Activated CD4-positive, alpha-beta memory T cell treated with anti-CD3 and anti-CD28 coated beads, Interleukin-2, amount 10 ng/mL, durations not matched to agents 7 days and 5 days (primary cell): Measurements from ENCODE around the gene SMAP1. TPM values are rescaled to one million over a fixed set of nuclear protein-coding genes. Genes with fewer than 3 reads are reported as not detected.
"Not testable (repeated sequence)": the region's sequence is repeated elsewhere in the genome, so short reads cannot be mapped to it uniquely, and the experiment has no call there.

Source experiments
- CTCF ChIA-PET: fragments of 350-600 bp; sonication (Branson Sonifier 250); formaldehyde crosslinking; loops from one replicate; lab custom pipeline; 2021; ENCODE audit warnings: antibody characterized with exemption, inconsistent platforms; lab: Charles Lee
- POLR2A ChIA-PET: fragments of 350-600 bp; sonication (Branson Sonifier 250); formaldehyde crosslinking; loops from one replicate; lab custom pipeline; 2021; ENCODE audit warnings: antibody characterized with exemption; lab: Charles Lee
- DNase-seq: peaks from one replicate; pipeline ENCODE4 v3.0.0-alpha.2; 2020
- H3K27ac Mint-ChIP-seq: one replicate; pipeline ENCODE4 v1.8.0; 2021; ENCODE audit warnings: mild to moderate bottlenecking, mixed read lengths
- H3K27me3 Mint-ChIP-seq: one replicate; pipeline ENCODE4 v1.8.0; 2021; ENCODE audit warnings: mixed read lengths
- H3K36me3 Mint-ChIP-seq: one replicate; pipeline ENCODE4 v1.8.0; 2021; ENCODE audit warnings: low read depth, mixed read lengths
- H3K4me1 Mint-ChIP-seq: one replicate; pipeline ENCODE4 v1.8.0; 2021; ENCODE audit warnings: mixed read lengths
- H3K4me3 Mint-ChIP-seq: one replicate; pipeline ENCODE4 v1.8.0; 2021; ENCODE audit warnings: mild to moderate bottlenecking, mixed read lengths
- H3K9me3 Mint-ChIP-seq: one replicate; pipeline ENCODE4 v1.8.0; 2021; ENCODE audit warnings: mixed read lengths
- total RNA-seq, 2 experiments: library from RNA; stranded (reverse); gene quantifications; one replicate each; pipeline ENCODE4 v1.2.3, GENCODE V29; 2021

The SMAP1 gene
- total RNA-seq, 2 experiments from 2014 or later = 48.4 to 48.6 TPM

DNA sequence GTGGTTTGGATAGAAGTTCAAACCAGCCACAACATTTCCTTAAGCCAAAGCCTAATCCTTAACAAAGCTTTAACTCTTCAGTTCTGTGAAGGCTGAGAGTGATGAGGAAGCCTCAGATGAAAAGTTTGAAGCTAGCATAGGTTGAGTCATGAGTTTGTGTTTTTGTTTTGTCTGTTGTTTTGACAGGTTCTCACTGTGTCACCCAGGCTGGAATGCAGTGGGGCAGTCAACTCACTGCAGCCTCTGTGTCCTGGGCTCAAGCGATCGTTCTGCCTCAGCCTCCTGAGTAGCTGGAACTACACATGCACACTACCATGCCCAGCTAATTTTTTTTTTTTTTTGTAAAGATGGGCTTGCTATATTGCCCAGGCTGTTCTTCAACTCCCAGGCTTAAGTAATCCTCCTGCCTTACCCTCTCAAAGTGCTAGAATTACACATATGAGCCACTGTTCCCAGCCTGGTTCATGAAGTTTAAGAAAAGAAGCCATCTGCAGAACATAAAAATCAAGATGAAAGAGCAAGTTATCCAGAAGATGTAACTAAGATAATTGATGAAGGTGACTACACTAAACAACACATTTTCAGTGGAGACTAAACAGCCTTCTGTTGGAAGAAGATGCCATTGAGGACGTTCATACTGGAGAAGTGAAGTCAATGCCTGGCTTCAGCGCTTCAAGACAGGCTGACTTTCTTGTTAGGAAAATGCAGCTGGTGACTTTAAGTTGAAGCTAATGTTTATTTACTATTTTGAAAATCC, 96.2 kb downstream of the SMAP1 start:
- CTCF ChIA-PET = interaction anchor here (1.2 kb wide), 1 partner anchor 9 kb away, joined by 3 read pairs; no protein-coding TSS in a partner anchor
- H3K36me3 Mint-ChIP-seq = peaks cover 29% of the 10 kb centered on the region
- no peaks in the 10 kb centered on the region for H3K4me1 Mint-ChIP-seq

DNA sequence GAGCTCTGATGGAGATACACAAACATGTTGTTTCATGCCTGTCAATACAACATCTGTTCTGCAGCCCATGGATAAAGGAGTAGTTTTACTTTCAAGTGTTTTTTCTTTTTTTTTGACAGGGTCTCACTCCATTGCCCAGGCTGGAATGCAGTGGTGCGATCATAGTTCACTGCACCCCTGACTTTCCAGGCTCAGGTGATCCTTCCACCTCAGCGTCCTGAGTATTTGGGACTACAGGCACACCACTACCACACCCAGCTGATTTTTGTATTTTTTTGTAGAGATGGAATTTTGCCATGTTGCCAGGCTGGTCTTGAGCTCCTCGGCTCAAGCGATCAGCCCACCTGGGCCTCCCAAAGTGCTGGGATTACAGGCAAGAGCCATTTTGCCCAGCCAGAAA, 97.0 kb downstream of the SMAP1 start:
- POLR2A ChIA-PET = no interaction called here
- CTCF ChIA-PET = interaction anchor here (1.2 kb wide), 1 partner anchor 9 kb away, joined by 3 read pairs; no protein-coding TSS in a partner anchor
- no peak overlapping the region for H3K4me3 Mint-ChIP-seq

More for the DNA sequence above, 96.2 kb downstream of the SMAP1 start:
- no peaks in the 10 kb centered on the region for H3K27me3 Mint-ChIP-seq
- H3K9me3 Mint-ChIP-seq = no peaks in the 10 kb centered on the region
- no peak overlapping the region for H3K27ac Mint-ChIP-seq
- no peak for DNase-seq
- POLR2A ChIA-PET = no interaction called here
- no peak overlapping the region for H3K4me3 Mint-ChIP-seq

DNA sequence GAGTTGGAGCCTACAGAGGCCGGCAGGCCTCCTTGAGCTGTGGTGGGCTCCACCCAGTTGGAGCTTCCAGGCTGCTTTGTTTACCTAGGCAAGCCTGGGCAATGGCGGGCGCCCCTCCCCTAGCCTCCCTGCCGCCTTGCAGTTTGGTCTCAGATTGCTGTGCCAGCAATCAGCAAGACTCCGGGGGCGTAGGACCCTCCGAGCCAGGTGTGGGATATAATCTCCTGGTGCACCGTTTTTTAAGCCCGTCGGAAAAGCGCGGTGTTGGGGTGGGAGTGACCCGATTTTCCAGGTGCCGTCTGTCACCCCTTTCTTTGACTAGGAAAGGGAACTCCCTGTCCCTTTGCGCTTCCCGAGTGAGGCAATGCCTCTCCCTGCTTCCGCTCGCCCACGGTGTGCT, 103.7 kb downstream of the SMAP1 start:
- POLR2A ChIA-PET, H3K4me3 Mint-ChIP-seq, H3K4me1 Mint-ChIP-seq, H3K27me3 Mint-ChIP-seq, DNase-seq, H3K9me3 Mint-ChIP-seq, H3K27ac Mint-ChIP-seq, CTCF ChIA-PET: not testable (repeated sequence)
- peaks cover 37% of the 10 kb centered on the region for H3K36me3 Mint-ChIP-seq

More for the DNA sequence above, 97.0 kb downstream of the SMAP1 start:
- H3K27me3 Mint-ChIP-seq = no peaks in the 10 kb centered on the region
- H3K4me1 Mint-ChIP-seq = no peaks in the 10 kb centered on the region
- H3K27ac Mint-ChIP-seq = no peak overlapping the region
- H3K9me3 Mint-ChIP-seq = no peaks in the 10 kb centered on the region
- DNase-seq = no peak
- H3K36me3 Mint-ChIP-seq = peaks cover 31% of the 10 kb centered on the region

DNA sequence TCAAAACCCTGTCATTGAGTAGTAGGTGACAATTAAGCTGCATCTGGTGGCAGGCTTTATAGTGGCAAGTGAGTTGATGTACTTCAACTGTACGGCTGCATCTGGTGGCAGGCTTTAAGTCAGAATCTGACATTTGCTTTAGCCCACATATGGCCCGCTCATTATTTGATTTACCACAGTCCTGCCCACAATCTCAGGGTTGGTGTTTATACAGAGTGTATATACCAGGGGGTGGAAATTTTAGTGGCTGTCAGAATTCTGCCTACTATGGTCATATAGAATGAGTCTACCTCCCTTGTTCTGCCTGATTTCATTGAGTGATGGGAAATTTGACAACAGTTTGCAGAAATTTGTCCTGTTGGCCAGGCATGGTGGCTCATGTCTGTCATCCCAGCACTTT, 112.3 kb downstream of the SMAP1 start:
- H3K4me1 Mint-ChIP-seq = no peaks in the 10 kb centered on the region
- ChIA-PET POLR2A (no interaction called here), CTCF (no interaction called here)
- H3K9me3 Mint-ChIP-seq = peaks cover 24% of the 10 kb centered on the region
- no peak overlapping the region for H3K4me3 Mint-ChIP-seq
- no peak overlapping the region for H3K27ac Mint-ChIP-seq
- H3K36me3 Mint-ChIP-seq = peaks cover 56% of the 10 kb centered on the region
- H3K27me3 Mint-ChIP-seq = no peaks in the 10 kb centered on the region
- no peak for DNase-seq

DNA sequence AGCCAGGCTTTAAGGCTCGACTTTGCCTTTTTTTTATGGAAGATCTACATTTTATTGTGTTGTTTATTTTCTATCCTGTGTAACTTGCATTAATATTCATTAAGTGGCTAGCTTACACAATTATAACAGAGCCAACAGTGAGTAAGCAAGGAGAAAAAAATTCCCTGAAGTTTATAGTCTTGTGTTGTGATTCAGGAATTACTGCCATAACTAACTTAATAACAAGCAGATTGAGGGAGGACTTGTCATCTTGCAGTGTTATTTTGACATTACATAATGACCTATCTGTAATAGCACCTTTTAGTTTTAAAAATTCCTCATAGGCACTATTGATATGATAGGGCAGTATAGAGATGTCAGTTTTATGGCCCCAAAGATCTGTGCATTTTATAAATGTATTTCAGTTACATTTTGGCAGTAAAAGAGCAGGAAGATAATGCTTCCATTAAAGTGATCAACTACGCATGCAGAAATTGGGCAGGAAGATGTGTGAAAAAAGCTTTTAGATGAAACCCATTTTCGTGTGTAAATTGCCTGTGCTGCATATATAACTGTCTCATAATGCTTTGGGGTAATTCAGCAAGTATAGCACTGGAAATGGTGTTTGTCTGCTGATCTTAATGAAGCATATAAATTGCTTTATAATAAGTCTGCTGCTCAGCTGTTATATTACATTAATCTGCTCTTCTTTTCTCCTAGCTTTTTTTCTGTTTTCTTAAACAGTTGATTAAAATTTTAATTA, 123.0 kb downstream of the SMAP1 start:
- CTCF ChIA-PET = no interaction called here
- no peaks in the 10 kb centered on the region for H3K4me1 Mint-ChIP-seq
- H3K9me3 Mint-ChIP-seq = peaks cover 11% of the 10 kb centered on the region
- H3K4me3 Mint-ChIP-seq = no peak overlapping the region
- no peak overlapping the region for H3K27ac Mint-ChIP-seq
- no peak for DNase-seq
- peaks cover 24% of the 10 kb centered on the region for H3K36me3 Mint-ChIP-seq
- no peaks in the 10 kb centered on the region for H3K27me3 Mint-ChIP-seq
- POLR2A ChIA-PET = no interaction called here

DNA sequence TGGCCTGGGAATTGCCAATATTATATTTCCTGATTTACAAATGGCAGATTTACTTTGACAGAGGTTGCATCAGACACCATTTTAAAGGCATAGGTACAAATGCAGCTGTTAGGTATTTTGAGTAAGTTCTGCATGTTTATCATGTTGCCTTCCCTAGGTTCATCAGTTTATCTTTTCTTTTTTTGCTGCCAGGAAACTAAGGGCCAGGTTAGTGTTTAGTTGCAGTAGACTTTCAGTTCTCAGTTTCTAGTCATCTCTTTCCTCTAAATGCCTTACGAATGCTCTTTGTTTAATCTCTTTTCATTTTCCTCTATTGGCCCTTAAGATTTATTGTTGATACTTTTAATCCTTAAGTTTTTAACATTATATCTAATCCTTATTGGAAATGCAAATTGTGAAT, 129.9 kb downstream of the SMAP1 start:
- Mint-ChIP-seq H3K36me3 (peaks cover 45% of the 10 kb centered on the region), H3K27me3 (no peaks in the 10 kb centered on the region), H3K4me3 (no peak overlapping the region), H3K9me3 (peaks cover 13% of the 10 kb centered on the region), H3K4me1 (peaks cover 16% of the 10 kb centered on the region), H3K27ac (no peak overlapping the region)
- no peak for DNase-seq
- CTCF ChIA-PET = no interaction called here
- POLR2A ChIA-PET = no interaction called here

DNA sequence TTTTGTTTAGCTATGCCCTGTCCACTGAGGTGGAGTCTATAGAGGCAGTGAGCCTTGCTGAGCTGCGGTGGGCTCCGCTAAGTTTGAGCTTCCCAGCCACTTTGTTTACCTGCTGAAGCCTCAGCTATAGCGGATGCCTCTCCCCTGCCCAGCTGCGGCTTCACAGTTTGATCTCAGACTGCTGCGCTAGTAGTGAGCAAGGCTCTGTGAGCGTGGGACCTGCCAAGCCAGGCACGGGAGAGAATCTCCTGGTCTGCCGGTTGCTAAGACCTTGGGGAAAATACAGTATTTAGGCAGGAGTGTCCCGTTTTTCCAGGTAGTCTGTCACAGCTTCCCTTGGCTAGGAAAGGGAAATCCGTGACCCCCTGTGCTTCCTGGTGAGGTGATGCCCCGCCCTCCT, 138.4 kb downstream of the SMAP1 start:
- CTCF ChIA-PET = no interaction called here
- Mint-ChIP-seq H3K4me1 (peaks cover 4% of the 10 kb centered on the region), H3K9me3 (peaks cover 19% of the 10 kb centered on the region), H3K27me3 (no peaks in the 10 kb centered on the region), H3K4me3 (no peak overlapping the region), H3K27ac (no peak overlapping the region), H3K36me3 (peaks cover 52% of the 10 kb centered on the region)
- POLR2A ChIA-PET = no interaction called here
- no peak for DNase-seq

DNA sequence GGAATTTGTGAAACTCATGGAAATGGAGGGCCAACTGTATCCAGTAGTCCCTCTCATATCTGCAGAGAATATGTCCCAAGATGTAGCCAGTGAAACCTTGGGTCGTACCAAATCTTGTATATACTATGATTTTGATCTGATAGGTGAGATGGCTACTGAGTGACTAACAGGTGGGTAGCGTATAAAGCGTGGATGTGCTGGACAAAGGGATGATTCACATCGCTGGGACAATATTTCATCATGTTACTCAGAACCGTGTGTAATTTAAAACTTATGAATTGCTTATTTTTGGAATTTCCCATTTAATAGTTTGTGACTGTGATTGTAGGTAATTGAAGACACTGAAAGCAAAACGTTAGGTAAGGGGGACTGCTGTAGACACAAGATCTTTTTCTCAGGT, 144.1 kb downstream of the SMAP1 start:
- H3K27ac Mint-ChIP-seq = no peak overlapping the region
- no peaks in the 10 kb centered on the region for H3K9me3 Mint-ChIP-seq
- H3K4me1 Mint-ChIP-seq = no peaks in the 10 kb centered on the region
- H3K4me3 Mint-ChIP-seq = no peak overlapping the region
- ChIA-PET CTCF (no interaction called here), POLR2A (no interaction called here)
- no peaks in the 10 kb centered on the region for H3K27me3 Mint-ChIP-seq
- no peak for DNase-seq
- peaks cover 4% of the 10 kb centered on the region for H3K36me3 Mint-ChIP-seq

DNA sequence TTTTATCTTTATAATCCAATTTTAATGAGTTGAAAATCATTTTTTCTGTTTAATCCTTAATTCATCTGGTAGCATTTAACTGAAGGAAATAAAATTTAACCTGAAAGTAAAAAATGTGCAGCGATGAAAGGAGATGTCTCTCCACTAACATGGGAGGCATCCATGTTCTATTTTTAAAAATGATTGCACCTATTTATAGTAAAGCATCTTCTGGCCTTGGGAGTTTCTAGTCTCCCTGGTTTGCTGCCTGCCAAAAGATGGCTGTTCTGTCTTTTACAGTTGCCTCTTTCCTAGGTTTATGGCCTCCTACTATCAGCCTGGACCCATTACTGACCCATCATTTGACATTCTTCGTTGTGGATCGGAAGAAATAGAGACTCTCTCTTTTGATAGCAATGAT, 146.2 kb downstream of the SMAP1 start:
- Mint-ChIP-seq H3K27me3 (no peaks in the 10 kb centered on the region), H3K27ac (no peak overlapping the region), H3K36me3 (peaks cover 4% of the 10 kb centered on the region), H3K4me1 (no peaks in the 10 kb centered on the region), H3K9me3 (no peaks in the 10 kb centered on the region), H3K4me3 (no peak overlapping the region)
- no peak for DNase-seq
- CTCF ChIA-PET = no interaction called here
- POLR2A ChIA-PET = interaction anchor here (0.6 kb wide), 1 partner anchor 85 kb away, joined by 3 read pairs; no protein-coding TSS in a partner anchor

DNA sequence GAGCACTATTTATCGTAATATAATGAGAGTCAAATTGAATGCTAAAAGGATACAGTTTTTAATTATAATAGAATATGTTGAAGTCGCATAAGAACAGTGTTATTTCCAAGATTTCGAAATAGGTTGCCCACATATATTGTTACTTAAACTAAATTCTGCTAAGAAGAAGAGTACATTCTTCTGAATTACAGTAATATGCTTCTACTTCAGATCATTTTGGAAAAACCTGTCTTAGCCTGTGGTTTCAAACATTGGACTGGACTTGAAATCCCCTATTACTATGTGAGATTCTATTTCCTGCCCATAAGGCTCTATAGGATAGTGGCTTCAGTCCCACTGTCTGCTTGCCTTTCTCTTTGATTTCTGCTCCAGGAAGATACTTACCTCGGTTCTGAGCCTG, 152.0 kb downstream of the SMAP1 start:
- POLR2A ChIA-PET = no interaction called here
- H3K4me1 Mint-ChIP-seq = no peaks in the 10 kb centered on the region

DNA sequence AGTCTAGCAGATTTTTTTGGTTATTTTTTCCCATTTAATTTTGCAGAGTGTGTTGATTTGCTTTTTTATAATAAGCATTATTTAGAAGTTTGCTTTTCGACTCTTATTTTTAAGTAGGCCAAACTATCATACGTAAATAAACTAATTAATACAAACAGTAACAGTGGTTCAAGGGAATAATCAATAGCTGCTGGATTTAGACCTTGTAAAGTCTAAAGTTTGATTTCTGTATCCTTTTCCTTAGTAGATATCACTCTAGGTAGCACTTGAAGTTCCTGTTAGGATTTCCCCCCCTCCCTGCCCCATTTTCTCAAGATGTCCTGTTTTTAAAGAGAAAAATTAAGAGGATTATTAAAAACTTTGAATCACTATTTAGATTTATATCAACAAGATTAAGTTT, 153.1 kb downstream of the SMAP1 start:
- CTCF ChIA-PET = no interaction called here

More for the DNA sequence above, 152.0 kb downstream of the SMAP1 start:
- no peak for DNase-seq
- Mint-ChIP-seq H3K27me3 (no peaks in the 10 kb centered on the region), H3K27ac (no peak overlapping the region), H3K4me3 (no peak overlapping the region), H3K36me3 (peaks cover 12% of the 10 kb centered on the region), H3K9me3 (peaks cover 7% of the 10 kb centered on the region)
- CTCF ChIA-PET = no interaction called here

DNA sequence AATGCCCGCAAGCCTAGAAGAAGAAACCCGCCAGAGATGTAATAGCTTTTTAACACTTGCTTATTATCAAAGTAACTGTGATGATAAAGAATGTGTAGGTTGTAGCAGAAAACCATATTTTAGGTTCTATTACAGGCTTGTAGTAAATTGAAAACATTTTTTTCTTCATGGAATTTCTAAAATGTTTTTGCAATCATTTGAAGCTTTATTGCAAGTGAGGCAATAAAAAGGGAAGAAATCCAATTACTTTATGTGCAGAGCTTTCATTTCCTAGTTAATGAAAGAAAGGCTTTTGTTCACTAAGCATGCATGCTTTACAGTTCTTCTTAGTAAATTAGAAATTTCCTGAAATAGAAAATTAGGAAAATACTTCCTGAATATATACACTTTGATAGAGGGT, 154.1 kb downstream of the SMAP1 start:
- ChIA-PET CTCF (interaction anchor here (0.7 kb wide), 1 partner anchor 14 kb away, joined by 3 read pairs; no protein-coding TSS in a partner anchor), POLR2A (no interaction called here)
- Mint-ChIP-seq H3K27ac (no peak overlapping the region), H3K36me3 (peaks cover 12% of the 10 kb centered on the region), H3K9me3 (peaks cover 7% of the 10 kb centered on the region), H3K4me1 (no peaks in the 10 kb centered on the region), H3K4me3 (no peak overlapping the region), H3K27me3 (no peaks in the 10 kb centered on the region)
- DNase-seq = no peak

More for the DNA sequence above, 153.1 kb downstream of the SMAP1 start:
- POLR2A ChIA-PET = no interaction called here
- no peaks in the 10 kb centered on the region for H3K4me1 Mint-ChIP-seq
- no peak overlapping the region for H3K27ac Mint-ChIP-seq
- no peaks in the 10 kb centered on the region for H3K27me3 Mint-ChIP-seq
- H3K4me3 Mint-ChIP-seq = no peak overlapping the region
- DNase-seq = no peak
- peaks cover 12% of the 10 kb centered on the region for H3K36me3 Mint-ChIP-seq
- peaks cover 7% of the 10 kb centered on the region for H3K9me3 Mint-ChIP-seq

DNA sequence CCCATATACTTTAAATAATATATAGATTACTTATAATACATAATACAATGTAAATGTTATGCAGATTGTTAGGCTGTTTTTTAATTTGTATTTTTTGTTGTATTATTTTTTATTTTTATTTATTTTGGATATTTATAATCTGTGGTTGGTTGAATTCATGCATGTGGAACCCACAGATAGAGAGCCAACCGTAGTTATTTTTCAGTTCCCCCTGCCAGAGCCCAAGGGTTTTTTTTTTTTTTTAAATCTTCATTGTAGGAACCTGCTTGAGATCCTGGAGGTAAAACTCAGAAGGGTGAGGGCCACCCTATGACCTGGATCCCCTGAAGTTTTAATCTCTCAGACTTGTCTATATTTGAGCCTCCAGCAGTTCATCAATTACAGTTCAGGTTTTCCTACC, 156.0 kb downstream of the SMAP1 start:
- no peak overlapping the region for H3K4me3 Mint-ChIP-seq
- no peak overlapping the region for H3K27ac Mint-ChIP-seq
- H3K36me3 Mint-ChIP-seq = peaks cover 12% of the 10 kb centered on the region
- H3K4me1 Mint-ChIP-seq = no peaks in the 10 kb centered on the region
- peaks cover 7% of the 10 kb centered on the region for H3K9me3 Mint-ChIP-seq
- no peaks in the 10 kb centered on the region for H3K27me3 Mint-ChIP-seq
- CTCF ChIA-PET = no interaction called here
- DNase-seq = no peak
- POLR2A ChIA-PET = no interaction called here
